HG02642 (cell line): ENCODE data around the gene ZMIZ1.
"Not testable (repeated sequence)": the region's sequence is repeated elsewhere in the genome, so short reads cannot be mapped to it uniquely, and the experiment has no call there.

Source experiments
- ATAC-seq: cut with Tn5 transposase; IDR thresholded peaks from one replicate; pipeline ENCODE4 v1.9.1; 2021; ENCODE audit warnings: mild to moderate bottlenecking; ENCODE audit not compliant: unreplicated experiment, poor library complexity

Gene ZMIZ1

DNA sequence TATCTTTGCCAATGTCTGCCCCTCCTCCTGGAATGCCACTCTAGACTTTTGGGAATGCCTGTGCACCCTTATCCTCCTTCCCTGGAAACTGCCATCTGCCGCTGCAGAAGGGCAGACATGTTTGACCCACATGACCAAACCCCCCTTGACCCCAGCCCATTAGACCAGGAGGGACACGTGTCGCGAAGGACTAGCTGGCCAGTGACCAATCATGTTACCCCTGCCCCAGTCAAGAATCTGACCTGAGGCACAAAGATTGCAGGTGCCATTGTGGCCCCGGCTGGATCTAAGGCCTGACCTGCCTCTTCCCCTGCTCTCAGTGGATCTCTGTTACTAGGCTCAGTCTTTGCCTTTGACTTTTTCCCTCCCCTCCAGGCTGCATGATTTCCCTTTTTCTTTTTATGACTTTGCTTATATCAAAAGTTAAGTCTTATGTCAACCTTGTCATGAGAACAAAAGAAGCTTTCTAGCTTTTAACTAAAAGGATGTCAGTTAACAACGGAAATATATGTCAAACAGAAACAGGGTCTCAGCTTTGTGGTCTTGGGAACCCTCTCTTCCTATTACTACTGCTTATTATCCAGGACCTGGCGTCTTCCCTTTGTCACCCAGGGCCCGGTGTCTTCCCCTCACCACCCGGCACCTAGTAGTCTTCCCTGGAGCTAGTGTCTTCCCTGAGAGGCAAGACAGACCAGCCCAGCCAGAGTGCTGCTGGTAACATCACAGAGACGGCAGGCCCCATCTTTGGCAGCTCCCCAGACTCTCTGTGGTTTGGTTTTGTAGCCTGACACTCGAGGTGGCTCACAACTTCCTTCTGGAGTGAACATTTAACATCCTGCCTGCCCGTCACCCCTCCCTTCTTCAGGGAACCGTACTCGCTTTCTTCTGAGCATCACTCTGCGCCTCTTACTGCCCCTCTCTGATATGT lies 254.1 kb downstream of the ZMIZ1 start:
- peak; percentile 63 for ATAC-seq

DNA sequence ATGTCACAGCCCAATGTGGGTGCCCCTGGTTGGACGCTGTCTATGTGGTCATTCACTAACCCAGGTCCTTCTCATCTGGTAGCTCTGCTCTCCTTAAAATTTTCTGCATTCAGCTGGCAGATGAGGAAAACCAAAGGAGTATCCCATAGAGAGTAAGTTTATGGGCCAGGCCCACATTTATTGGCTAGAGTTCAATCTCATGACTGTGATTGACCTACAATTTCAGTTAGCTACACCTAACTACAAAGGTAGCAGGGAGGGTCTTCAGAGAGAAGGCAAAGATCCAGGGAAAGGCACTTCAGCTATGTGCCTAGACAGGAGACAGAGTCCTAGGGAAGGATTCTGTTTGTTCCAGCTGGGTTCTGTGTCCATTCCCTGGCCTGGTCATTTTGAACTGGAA lies 254.8 kb downstream of the ZMIZ1 start:
- ATAC-seq, result no peak

DNA sequence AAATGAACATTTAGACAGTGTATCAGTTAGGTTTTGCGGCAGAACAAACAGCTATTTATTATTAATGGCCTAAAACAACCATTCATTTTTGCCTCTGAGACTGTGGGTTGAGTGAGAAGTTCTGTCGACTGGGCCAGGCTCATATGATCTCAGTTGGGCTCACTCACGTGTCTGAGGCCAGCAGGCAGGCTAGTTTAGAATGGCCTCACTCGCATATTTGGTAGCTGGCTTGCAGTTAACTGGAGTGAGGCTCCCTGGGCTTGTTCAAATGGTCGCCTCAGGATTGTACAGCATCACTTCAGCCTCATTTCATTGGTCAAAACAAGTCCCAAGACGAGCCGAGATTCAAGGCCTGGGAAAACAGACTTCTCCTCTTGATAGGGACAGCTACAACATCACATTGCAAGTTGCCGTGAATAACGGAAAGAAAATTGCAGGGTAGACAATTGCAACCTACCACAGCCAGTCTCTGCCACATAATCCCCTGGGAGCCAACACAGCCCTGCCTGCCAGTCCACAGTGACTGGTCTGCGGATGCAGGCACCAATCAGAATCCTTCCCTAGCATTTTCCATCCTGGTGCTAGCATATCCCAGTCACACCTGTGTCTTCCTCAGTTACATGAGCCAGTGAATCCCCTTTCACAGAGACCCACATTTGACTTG lies 255.4 kb downstream of the ZMIZ1 start:
- ATAC-seq, result no peak

DNA sequence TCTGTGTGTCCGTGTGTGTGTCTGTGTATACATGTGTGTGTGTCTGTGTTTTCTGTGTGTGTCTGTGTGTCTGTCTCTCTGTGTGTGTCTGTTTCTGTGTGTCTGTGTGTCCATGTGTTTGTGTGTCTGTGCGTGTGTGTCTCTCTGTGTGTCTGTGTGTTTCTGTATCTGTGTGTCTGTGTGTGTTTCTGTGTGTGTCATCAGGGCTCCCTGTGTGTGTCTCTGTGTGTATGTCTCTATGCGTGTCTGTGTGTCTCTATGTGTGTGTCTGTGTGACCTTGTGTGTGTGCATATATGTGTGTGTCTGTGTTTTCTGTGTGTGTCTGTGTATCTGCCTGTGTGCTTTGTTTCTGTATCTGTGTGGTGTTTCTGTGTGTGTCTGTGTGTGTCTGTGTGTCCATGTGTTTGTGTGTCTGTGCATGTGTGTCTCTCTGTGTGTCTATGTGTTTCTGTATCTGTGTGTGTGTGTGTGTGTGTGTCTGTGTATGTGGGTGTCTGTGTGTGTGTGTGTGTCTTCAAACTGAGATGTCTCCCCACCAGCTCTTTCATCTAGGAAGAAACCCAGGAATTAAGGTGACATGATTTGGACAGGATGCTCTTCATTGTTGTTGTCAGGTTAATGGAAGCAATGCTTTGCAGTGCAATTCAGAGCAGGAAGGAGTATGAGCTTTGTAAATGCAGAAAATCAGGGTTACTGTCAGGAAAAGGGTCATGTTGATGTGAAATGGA lies 257.8 kb downstream of the ZMIZ1 start:
- ATAC-seq, result no peak

GRCh38 chr10:79327090-79327457 lies 258.3 kb downstream of the ZMIZ1 start:
- no peak for ATAC-seq

GRCh38 chr10:79328147-79328701 lies 259.5 kb downstream of the ZMIZ1 start:
- ATAC-seq, result no peak

- no peak for ATAC-seq
Observed at GRCh38 chr10:79328737-79329504, 260.2 kb downstream of the ZMIZ1 start.

GRCh38 chr10:79329529-79329928 lies 260.8 kb downstream of the ZMIZ1 start:
- ATAC-seq, result no peak

- peak; percentile 5 for ATAC-seq
Observed at GRCh38 chr10:79331226-79331625, 262.5 kb downstream of the ZMIZ1 start.

DNA sequence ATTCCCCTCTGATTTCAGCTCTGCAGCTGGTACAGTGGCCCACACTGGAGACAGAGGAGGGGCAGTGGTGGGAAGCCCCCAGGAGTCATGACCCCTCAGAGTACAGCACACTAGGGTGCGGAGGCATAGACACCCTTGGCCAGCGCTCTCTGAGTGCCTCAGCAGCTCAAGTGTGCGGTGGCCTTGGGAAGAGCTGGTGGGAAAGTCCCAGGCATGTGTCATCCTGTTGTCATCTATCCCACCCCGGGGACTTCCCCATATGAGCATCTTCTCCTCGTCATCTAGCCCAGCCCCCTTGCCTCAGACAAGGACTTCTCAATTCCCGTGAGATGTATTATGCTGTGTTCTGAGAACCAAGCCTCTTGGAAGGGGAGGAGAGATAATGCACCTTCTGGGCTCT lies 262.9 kb downstream of the ZMIZ1 start:
- peak; percentile 85 for ATAC-seq

DNA sequence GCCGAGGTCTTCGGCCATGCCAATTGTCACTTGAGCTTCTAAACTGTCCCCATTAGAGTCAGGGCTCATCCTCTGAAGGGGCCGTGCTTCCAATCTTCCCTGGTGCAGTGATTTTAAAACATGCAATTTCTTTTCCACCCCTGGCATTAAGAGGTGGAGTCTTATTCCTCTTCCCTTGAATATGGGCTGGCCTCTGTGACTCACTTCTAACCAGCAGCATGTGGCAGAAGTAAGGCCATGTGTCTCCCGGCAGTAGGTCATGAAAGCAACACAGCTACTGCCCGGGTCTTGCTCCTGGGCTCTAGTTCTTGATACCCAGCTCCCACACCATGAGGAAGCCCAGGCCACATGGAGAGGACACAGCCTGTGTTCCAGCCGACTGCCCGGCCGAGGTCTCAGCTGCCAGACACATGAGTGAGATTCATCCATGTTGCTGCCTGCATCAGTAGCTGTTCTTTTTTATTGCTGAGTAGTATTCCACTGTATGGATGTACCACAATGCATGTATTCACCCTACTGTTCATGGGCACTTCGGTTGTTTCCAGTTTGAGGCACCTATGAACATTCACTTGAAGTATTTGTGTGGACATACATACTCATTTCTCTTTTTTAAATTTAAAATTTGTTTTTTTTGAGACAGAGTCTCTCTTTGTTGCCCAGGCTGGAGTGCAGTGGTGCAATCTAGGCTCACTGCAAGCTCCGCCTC lies 264.0 kb downstream of the ZMIZ1 start:
- ATAC-seq, result not testable (repeated sequence)

- ATAC-seq, result no peak
Observed at GRCh38 chr10:79333513-79333912, 264.7 kb downstream of the ZMIZ1 start.

DNA sequence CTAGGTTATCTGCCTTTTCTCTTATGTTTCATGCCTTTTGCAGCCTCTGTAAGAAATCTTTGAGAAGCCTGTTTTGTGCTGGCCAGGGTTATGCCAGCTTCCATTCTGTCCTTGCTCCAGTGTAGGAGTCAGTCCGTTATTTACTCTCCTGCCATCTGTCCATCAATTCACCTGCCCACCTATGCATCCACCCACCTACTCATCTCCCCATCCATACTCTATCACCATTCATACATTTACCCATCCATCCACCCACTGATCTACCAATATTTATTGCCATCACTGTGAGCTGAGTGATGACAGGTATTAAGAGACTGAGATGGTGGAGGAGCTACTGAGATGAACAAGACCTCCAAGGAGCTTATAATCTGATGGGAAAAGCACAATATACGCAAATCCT lies 265.8 kb downstream of the ZMIZ1 start:
- ATAC-seq, result no peak

- ATAC-seq, result no peak
Observed at GRCh38 chr10:79335094-79335469, 266.3 kb downstream of the ZMIZ1 start.

- no peak for ATAC-seq
Observed at GRCh38 chr10:79335470-79336235, 266.9 kb downstream of the ZMIZ1 start.

DNA sequence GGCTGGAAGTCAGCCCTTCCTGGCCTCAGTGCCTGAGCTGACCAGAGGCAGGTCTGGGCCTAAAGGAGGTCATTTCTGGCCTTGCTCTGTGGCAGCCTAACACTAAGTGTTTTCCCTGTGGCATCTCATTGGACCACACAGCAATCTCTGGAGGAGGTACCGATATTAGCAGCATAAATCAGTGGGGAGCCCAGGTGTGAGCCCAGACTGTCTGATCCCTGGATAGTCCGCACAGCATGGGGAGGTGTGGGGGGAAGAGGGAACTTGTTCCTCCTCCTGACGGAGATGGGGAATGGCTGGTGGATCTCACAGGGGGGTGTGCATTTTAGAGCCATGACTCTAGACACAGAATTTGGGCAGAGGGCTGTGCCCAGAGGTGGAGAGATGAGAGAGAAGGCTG lies 267.5 kb downstream of the ZMIZ1 start:
- ATAC-seq, result no peak

- no peak for ATAC-seq
Observed at GRCh38 chr10:79336739-79337138, 268.0 kb downstream of the ZMIZ1 start.

- ATAC-seq, result not testable (repeated sequence)
Observed at GRCh38 chr10:79337783-79338469, 269.2 kb downstream of the ZMIZ1 start.
